GM23338 (cell line): ENCODE measurements around the gene CNOT9. TPM values are rescaled to one million over a fixed set of nuclear protein-coding genes. Genes with fewer than 3 reads are reported as not detected.

Source experiments
- ATAC-seq: fragments of 200-7000 bp; cut with Tn5 transposase; 3 replicates; pipeline ENCODE4 v1.9.1; 2020
- DNase-seq: peaks from one replicate; pipeline ENCODE4 v3.0.0-alpha.2; 2015; ENCODE audit warnings: low spot score
- H2AFZ ChIP-seq: fragments of 200-600 bp; sonication (generic); 2 replicates; pipeline ENCODE4 v1.8.0; 2016; ENCODE audit warnings: antibody characterized with exemption, mild to moderate bottlenecking, moderate library complexity
- H3F3A ChIP-seq: fragments of 200-600 bp; sonication (generic); replicated peaks from 2 replicates; pipeline ENCODE4 v1.8.0; 2017; ENCODE audit warnings: antibody characterized with exemption, mixed run types, low read depth
- H3K27ac ChIP-seq: fragments of 200-600 bp; sonication (generic); 2 replicates; pipeline ENCODE4 v1.6.1; 2016; ENCODE audit warnings: low read depth
- H3K27me3 ChIP-seq: fragments of 200-600 bp; sonication (generic); 2 replicates; pipeline ENCODE4 v1.8.0; 2016; ENCODE audit warnings: mild to moderate bottlenecking, mixed run types, moderate library complexity; ENCODE audit not compliant: insufficient read depth
- H3K36me3 ChIP-seq: fragments of 200-600 bp; sonication (generic); 2 replicates; pipeline ENCODE4 v1.8.0; 2016; ENCODE audit warnings: mild to moderate bottlenecking; ENCODE audit not compliant: insufficient read depth
- H3K4me1 ChIP-seq: fragments of 200-600 bp; sonication (generic); 2 replicates; pipeline ENCODE4 v1.8.0; 2016; ENCODE audit warnings: mild to moderate bottlenecking, moderate library complexity; ENCODE audit not compliant: insufficient read depth
- H3K4me2 ChIP-seq: fragments of 200-600 bp; sonication (generic); 2 replicates; pipeline ENCODE4 v1.7.1; 2017; ENCODE audit warnings: mixed run types
- H3K4me3 ChIP-seq: fragments of 200-600 bp; sonication (generic); 2 replicates; pipeline ENCODE4 v1.6.1; 2016; ENCODE audit warnings: mixed run types
- H3K79me2 ChIP-seq: fragments of 200-600 bp; sonication (generic); replicated peaks from 2 replicates; pipeline ENCODE4 v1.8.0; 2017; ENCODE audit warnings: mild to moderate bottlenecking; ENCODE audit not compliant: insufficient read depth
- H3K9me2 ChIP-seq: fragments of 200-600 bp; sonication (generic); 2 replicates; pipeline ENCODE4 v1.8.0; 2017; ENCODE audit not compliant: insufficient read depth
- H4K20me1 ChIP-seq: fragments of 200-600 bp; sonication (generic); replicated peaks from 2 replicates; pipeline ENCODE4 v1.8.0; 2017; ENCODE audit warnings: mild to moderate bottlenecking; ENCODE audit not compliant: insufficient read depth
- H3K27ac Mint-ChIP-seq: 2 replicates; pipeline ENCODE4 v1.8.0; 2020; ENCODE audit warnings: inconsistent platforms, mild to moderate bottlenecking, moderate library complexity, mixed read lengths
- H3K27me3 Mint-ChIP-seq: 3 replicates; pipeline ENCODE4 v1.8.0; 2022; ENCODE audit warnings: low read depth, mild to moderate bottlenecking, moderate library complexity, mixed read lengths, inconsistent platforms; ENCODE audit not compliant: insufficient read depth, poor library complexity
- H3K36me3 Mint-ChIP-seq: 3 replicates; pipeline ENCODE4 v1.8.0; 2021; ENCODE audit warnings: low read depth, mild to moderate bottlenecking, inconsistent platforms, moderate library complexity, mixed read lengths
- H3K4me1 Mint-ChIP-seq: 3 replicates; pipeline ENCODE4 v1.8.0; 2020; ENCODE audit warnings: mild to moderate bottlenecking, inconsistent platforms, mixed read lengths
- H3K4me3 Mint-ChIP-seq: 3 replicates; pipeline ENCODE4 v1.8.0; 2021; ENCODE audit warnings: moderate library complexity, mild to moderate bottlenecking, inconsistent platforms, mixed read lengths
- H3K9me3 Mint-ChIP-seq: 3 replicates; pipeline ENCODE4 v1.8.0; 2020; ENCODE audit warnings: moderate library complexity, mild to moderate bottlenecking, inconsistent platforms, mixed read lengths
- CREB1 ChIP-seq: fragments of 250-450 bp; sonication (Bioruptor Pico); IDR thresholded peaks from 2 replicates; pipeline ENCODE4 v1.5.0; 2020; ENCODE audit warnings: low read depth, mild to moderate bottlenecking, moderate library complexity
- CTCF ChIP-seq, 2 experiments: fragments of 200-600 bp in 1 of 2; sonication (generic) in 1 of 2; conservative IDR thresholded peaks; 2 replicates each; pipeline versions ENCODE4 v1.5.1 to v1.6.1; 2016 to 2017; ENCODE audit warnings: antibody characterized with exemption in 2 of 2, low read depth in 2 of 2, mild to moderate bottlenecking in 2 of 2, moderate library complexity in 1 of 2
- EZH2 ChIP-seq: fragments of 200-600 bp; sonication (generic); IDR thresholded peaks from one replicate; pipeline ENCODE4 v1.8.0; 2017; ENCODE audit warnings: antibody characterized with exemption, mild to moderate bottlenecking, low read depth; ENCODE audit not compliant: unreplicated experiment
- EZH2phosphoT487 ChIP-seq: fragments of 200-600 bp; sonication (generic); IDR thresholded peaks from one replicate; pipeline ENCODE4 v1.8.1; 2018; ENCODE audit warnings: antibody characterized with exemption; ENCODE audit not compliant: unreplicated experiment
- JUNB ChIP-seq: IDR thresholded peaks from one replicate; pipeline ENCODE4 v1.6.1; 2016; ENCODE audit warnings: antibody characterized with exemption; ENCODE audit not compliant: unreplicated experiment
- NANOG ChIP-seq: IDR thresholded peaks from 2 replicates; pipeline ENCODE4 v1.6.1; 2016; ENCODE audit warnings: antibody characterized with exemption, borderline replicate concordance
- POLR2AphosphoS5 ChIP-seq: IDR thresholded peaks from 2 replicates; pipeline ENCODE4 v1.6.1; 2016; ENCODE audit warnings: antibody characterized with exemption, low read depth
- STAT1 ChIP-seq: IDR thresholded peaks from one replicate; pipeline ENCODE4 v1.6.1; 2016; ENCODE audit warnings: antibody characterized with exemption; ENCODE audit not compliant: unreplicated experiment
- ZNF114 ChIP-seq: fragments of 250-450 bp; sonication (Bioruptor Pico); IDR thresholded peaks from 2 replicates; pipeline ENCODE4 v1.5.0; 2020; ENCODE audit warnings: mild to moderate bottlenecking, moderate library complexity
- ZNF331 ChIP-seq: fragments of 250-450 bp; sonication (Bioruptor Pico); IDR thresholded peaks from 2 replicates; pipeline ENCODE4 v1.5.0; 2020; ENCODE audit warnings: low read depth, mild to moderate bottlenecking, moderate library complexity
- polyA plus RNA-seq: library from polyadenylated mRNA; unstranded; fragments of >200 nt; fragmentation: Nextera tagmentation; extraction: Ambion mirVana; gene quantifications from 2 replicates; pipeline ENCODE4 v1.2.1, GENCODE V29; 2016
- total RNA-seq: library from RNA; depleted of rRNA; stranded (reverse); fragments of >200 nt; shearing (Covaris generic); gene quantifications from 2 replicates; pipeline ENCODE4 v1.2.3, GENCODE V29; 2014
- TF ChIP-seq, protein P1 (sequence below): IDR thresholded peaks from 2 replicates; pipeline ENCODE4 v1.6.1; 2016; ENCODE audit warnings: antibody characterized with exemption
- TF ChIP-seq, protein P2 (sequence below): fragments of 250-450 bp; sonication (Bioruptor Pico); IDR thresholded peaks from 2 replicates; pipeline ENCODE4 v1.5.0; 2020; ENCODE audit warnings: mild to moderate bottlenecking, moderate library complexity

Gene CNOT9
- total and polyA plus RNA-seq, 2 experiments from 2014 or later: 55.3 to 132 TPM

DNA sequence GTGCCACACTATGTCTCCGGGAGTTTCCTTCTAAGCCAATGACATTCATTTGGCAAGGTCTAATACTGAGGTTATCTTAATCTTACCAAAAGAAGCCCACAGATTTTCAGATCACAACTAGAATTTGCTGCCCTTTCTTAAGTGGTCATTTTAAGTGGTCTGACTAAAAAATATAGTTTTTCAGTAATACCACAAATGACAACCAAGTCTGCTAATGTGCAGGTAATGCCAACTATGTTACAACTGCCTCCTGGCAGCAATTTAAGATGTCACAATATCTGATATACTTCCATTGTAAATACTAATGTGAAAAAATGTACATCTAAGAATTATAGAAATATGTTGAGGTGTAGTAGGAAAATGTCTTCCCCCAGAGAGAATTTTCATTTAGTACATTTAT is 49.8 kb upstream of the CNOT9 start (continued):
- TF ChIP-seq ZNF331 (CRISPR knock-in tag): no peak
- TF ChIP-seq, protein P1, sequence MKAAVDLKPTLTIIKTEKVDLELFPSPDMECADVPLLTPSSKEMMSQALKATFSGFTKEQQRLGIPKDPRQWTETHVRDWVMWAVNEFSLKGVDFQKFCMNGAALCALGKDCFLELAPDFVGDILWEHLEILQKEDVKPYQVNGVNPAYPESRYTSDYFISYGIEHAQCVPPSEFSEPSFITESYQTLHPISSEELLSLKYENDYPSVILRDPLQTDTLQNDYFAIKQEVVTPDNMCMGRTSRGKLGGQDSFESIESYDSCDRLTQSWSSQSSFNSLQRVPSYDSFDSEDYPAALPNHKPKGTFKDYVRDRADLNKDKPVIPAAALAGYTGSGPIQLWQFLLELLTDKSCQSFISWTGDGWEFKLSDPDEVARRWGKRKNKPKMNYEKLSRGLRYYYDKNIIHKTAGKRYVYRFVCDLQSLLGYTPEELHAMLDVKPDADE: no peak
- no peak for TF ChIP-seq CTCF (conservative IDR thresholded peaks at IDR 0.05; ENCODE audit: low read depth in 2 of 2)
- TF ChIP-seq ZNF114 (CRISPR knock-in tag): no peak
- TF ChIP-seq JUNB: no peak
- no peak for TF ChIP-seq NANOG
- TF ChIP-seq EZH2phosphoT487: no peak
- TF ChIP-seq POLR2AphosphoS5: no peak

- no peaks in the 10 kb centered on the region for H3K27me3 ChIP-seq
- H4K20me1 ChIP-seq: peaks cover 3% of the 10 kb centered on the region; the same call in 1 of the 2 replicates
- H2AFZ ChIP-seq: no peak overlapping the region
- no peak overlapping the region for H3K27ac Mint-ChIP-seq
- no peak overlapping the region for H3K27ac ChIP-seq
- peaks cover 14% of the 10 kb centered on the region; the same call in 2 of the 3 replicates for H3K9me3 Mint-ChIP-seq
- DNase-seq: no peak
- no peaks in the 10 kb centered on the region for H3K4me1 Mint-ChIP-seq
- peaks cover 5% of the 10 kb centered on the region for H3K27me3 Mint-ChIP-seq
- H3K79me2 ChIP-seq: no peaks in the 10 kb centered on the region
- H3K4me1 ChIP-seq: no peaks in the 10 kb centered on the region
- H3K4me3 ChIP-seq: no peak overlapping the region
- H3K4me2 ChIP-seq: no peak overlapping the region
- H3F3A ChIP-seq: no peaks in the 10 kb centered on the region
- H3K36me3 ChIP-seq: peaks cover 28% of the 10 kb centered on the region
- no peak for ATAC-seq
- peaks cover 58% of the 10 kb centered on the region for H3K36me3 Mint-ChIP-seq
- no peaks in the 10 kb centered on the region for H3K9me2 ChIP-seq
- H3K4me3 Mint-ChIP-seq: no peak overlapping the region
- TF ChIP-seq NANOG (no peak), CREB1 (CRISPR knock-in tag) (no peak), ZNF331 (CRISPR knock-in tag) (no peak), ZNF114 (CRISPR knock-in tag) (no peak), JUNB (no peak), STAT1 (no peak), EZH2phosphoT487 (no peak), CTCF (conservative IDR thresholded peaks at IDR 0.05; ENCODE audit: low read depth in 2 of 2) (no peak), POLR2AphosphoS5 (no peak), EZH2 (no peak)
- TF ChIP-seq, protein P2, sequence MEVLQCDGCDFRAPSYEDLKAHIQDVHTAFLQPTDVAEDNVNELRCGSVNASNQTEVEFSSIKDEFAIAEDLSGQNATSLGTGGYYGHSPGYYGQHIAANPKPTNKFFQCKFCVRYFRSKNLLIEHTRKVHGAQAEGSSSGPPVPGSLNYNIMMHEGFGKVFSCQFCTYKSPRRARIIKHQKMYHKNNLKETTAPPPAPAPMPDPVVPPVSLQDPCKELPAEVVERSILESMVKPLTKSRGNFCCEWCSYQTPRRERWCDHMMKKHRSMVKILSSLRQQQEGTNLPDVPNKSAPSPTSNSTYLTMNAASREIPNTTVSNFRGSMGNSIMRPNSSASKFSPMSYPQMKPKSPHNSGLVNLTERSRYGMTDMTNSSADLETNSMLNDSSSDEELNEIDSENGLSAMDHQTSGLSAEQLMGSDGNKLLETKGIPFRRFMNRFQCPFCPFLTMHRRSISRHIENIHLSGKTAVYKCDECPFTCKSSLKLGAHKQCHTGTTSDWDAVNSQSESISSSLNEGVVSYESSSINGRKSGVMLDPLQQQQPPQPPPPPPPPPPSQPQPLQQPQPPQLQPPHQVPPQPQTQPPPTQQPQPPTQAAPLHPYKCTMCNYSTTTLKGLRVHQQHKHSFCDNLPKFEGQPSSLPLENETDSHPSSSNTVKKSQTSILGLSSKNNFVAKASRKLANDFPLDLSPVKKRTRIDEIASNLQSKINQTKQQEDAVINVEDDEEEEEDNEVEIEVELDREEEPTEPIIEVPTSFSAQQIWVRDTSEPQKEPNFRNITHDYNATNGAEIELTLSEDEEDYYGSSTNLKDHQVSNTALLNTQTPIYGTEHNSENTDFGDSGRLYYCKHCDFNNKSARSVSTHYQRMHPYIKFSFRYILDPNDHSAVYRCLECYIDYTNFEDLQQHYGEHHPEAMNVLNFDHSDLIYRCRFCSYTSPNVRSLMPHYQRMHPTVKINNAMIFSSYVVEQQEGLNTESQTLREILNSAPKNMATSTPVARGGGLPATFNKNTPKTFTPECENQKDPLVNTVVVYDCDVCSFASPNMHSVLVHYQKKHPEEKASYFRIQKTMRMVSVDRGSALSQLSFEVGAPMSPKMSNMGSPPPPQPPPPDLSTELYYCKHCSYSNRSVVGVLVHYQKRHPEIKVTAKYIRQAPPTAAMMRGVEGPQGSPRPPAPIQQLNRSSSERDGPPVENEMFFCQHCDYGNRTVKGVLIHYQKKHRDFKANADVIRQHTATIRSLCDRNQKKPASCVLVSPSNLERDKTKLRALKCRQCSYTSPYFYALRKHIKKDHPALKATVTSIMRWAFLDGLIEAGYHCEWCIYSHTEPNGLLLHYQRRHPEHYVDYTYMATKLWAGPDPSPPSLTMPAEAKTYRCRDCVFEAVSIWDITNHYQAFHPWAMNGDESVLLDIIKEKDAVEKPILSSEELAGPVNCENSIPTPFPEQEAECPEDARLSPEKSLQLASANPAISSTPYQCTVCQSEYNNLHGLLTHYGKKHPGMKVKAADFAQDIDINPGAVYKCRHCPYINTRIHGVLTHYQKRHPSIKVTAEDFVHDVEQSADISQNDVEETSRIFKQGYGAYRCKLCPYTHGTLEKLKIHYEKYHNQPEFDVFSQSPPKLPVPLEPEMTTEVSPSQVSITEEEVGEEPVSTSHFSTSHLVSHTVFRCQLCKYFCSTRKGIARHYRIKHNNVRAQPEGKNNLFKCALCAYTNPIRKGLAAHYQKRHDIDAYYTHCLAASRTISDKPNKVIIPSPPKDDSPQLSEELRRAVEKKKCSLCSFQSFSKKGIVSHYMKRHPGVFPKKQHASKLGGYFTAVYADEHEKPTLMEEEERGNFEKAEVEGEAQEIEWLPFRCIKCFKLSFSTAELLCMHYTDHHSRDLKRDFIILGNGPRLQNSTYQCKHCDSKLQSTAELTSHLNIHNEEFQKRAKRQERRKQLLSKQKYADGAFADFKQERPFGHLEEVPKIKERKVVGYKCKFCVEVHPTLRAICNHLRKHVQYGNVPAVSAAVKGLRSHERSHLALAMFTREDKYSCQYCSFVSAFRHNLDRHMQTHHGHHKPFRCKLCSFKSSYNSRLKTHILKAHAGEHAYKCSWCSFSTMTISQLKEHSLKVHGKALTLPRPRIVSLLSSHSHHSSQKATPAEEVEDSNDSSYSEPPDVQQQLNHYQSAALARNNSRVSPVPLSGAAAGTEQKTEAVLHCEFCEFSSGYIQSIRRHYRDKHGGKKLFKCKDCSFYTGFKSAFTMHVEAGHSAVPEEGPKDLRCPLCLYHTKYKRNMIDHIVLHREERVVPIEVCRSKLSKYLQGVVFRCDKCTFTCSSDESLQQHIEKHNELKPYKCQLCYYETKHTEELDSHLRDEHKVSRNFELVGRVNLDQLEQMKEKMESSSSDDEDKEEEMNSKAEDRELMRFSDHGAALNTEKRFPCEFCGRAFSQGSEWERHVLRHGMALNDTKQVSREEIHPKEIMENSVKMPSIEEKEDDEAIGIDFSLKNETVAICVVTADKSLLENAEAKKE: no peak
Observed at GRCh38 chr2:218523651-218524050, 45.0 kb upstream of the CNOT9 start.
